ENCODE data around the gene CSMD2. TPM values are rescaled to one million over a fixed set of nuclear protein-coding genes. Genes with fewer than 3 reads are reported as not detected.

CSMD2 gene
- total RNA-seq, 1 experiment from 2014 or later, result 13.2 TPM

GRCh38 chr1:33650708-33651107, 514.3 kb downstream of the CSMD2 start:
- TF ChIP-seq NFATC4 (CRISPR knock-in tag; IDR thresholded peaks at IDR 0.05), result no peak
- TF ChIP-seq IRF2 (CRISPR knock-in tag; IDR thresholded peaks at IDR 0.05; ENCODE audit: borderline replicate concordance, low read depth), result no peak
- no peak for TF ChIP-seq AFF4 (CRISPR knock-in tag; IDR thresholded peaks at IDR 0.05; ENCODE audit: borderline replicate concordance)
- no peak for TF ChIP-seq GTF2I (CRISPR knock-in tag; conservative IDR thresholded peaks at IDR 0.05)
- no peak for TF ChIP-seq ZNF232 (CRISPR knock-in tag; IDR thresholded peaks at IDR 0.05)
- no peak for TF ChIP-seq ZNF138 (CRISPR knock-in tag; conservative IDR thresholded peaks at IDR 0.05)
- TF ChIP-seq, protein P1, sequence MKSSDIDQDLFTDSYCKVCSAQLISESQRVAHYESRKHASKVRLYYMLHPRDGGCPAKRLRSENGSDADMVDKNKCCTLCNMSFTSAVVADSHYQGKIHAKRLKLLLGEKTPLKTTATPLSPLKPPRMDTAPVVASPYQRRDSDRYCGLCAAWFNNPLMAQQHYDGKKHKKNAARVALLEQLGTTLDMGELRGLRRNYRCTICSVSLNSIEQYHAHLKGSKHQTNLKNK (CRISPR knock-in tag; IDR thresholded peaks at IDR 0.05), result no peak
- TF ChIP-seq, protein P2, sequence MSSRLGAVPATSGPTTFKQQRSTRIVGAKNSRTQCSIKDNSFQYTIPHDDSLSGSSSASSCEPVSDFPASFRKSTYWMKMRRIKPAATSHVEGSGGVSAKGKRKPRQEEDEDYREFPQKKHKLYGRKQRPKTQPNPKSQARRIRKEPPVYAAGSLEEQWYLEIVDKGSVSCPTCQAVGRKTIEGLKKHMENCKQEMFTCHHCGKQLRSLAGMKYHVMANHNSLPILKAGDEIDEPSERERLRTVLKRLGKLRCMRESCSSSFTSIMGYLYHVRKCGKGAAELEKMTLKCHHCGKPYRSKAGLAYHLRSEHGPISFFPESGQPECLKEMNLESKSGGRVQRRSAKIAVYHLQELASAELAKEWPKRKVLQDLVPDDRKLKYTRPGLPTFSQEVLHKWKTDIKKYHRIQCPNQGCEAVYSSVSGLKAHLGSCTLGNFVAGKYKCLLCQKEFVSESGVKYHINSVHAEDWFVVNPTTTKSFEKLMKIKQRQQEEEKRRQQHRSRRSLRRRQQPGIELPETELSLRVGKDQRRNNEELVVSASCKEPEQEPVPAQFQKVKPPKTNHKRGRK (CRISPR knock-in tag; IDR thresholded peaks at IDR 0.05; ENCODE audit: borderline replicate concordance), result no peak
- TF ChIP-seq, protein P3, sequence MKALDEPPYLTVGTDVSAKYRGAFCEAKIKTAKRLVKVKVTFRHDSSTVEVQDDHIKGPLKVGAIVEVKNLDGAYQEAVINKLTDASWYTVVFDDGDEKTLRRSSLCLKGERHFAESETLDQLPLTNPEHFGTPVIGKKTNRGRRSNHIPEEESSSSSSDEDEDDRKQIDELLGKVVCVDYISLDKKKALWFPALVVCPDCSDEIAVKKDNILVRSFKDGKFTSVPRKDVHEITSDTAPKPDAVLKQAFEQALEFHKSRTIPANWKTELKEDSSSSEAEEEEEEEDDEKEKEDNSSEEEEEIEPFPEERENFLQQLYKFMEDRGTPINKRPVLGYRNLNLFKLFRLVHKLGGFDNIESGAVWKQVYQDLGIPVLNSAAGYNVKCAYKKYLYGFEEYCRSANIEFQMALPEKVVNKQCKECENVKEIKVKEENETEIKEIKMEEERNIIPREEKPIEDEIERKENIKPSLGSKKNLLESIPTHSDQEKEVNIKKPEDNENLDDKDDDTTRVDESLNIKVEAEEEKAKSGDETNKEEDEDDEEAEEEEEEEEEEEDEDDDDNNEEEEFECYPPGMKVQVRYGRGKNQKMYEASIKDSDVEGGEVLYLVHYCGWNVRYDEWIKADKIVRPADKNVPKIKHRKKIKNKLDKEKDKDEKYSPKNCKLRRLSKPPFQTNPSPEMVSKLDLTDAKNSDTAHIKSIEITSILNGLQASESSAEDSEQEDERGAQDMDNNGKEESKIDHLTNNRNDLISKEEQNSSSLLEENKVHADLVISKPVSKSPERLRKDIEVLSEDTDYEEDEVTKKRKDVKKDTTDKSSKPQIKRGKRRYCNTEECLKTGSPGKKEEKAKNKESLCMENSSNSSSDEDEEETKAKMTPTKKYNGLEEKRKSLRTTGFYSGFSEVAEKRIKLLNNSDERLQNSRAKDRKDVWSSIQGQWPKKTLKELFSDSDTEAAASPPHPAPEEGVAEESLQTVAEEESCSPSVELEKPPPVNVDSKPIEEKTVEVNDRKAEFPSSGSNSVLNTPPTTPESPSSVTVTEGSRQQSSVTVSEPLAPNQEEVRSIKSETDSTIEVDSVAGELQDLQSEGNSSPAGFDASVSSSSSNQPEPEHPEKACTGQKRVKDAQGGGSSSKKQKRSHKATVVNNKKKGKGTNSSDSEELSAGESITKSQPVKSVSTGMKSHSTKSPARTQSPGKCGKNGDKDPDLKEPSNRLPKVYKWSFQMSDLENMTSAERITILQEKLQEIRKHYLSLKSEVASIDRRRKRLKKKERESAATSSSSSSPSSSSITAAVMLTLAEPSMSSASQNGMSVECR (CRISPR knock-in tag; IDR thresholded peaks at IDR 0.05; ENCODE audit: borderline replicate concordance), result no peak
- TF ChIP-seq SOX15 (CRISPR knock-in tag; IDR thresholded peaks at IDR 0.05), result no peak
- no peak for TF ChIP-seq PRRX2 (CRISPR knock-in tag; IDR thresholded peaks at IDR 0.05)
- TF ChIP-seq, protein P4, sequence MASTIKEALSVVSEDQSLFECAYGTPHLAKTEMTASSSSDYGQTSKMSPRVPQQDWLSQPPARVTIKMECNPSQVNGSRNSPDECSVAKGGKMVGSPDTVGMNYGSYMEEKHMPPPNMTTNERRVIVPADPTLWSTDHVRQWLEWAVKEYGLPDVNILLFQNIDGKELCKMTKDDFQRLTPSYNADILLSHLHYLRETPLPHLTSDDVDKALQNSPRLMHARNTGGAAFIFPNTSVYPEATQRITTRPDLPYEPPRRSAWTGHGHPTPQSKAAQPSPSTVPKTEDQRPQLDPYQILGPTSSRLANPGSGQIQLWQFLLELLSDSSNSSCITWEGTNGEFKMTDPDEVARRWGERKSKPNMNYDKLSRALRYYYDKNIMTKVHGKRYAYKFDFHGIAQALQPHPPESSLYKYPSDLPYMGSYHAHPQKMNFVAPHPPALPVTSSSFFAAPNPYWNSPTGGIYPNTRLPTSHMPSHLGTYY (CRISPR knock-in tag; IDR thresholded peaks at IDR 0.05), result no peak
- no peak for TF ChIP-seq GABPB1 (CRISPR knock-in tag; IDR thresholded peaks at IDR 0.05)
- no peak for TF ChIP-seq ZNF317 (CRISPR knock-in tag; IDR thresholded peaks at IDR 0.05; ENCODE audit: borderline replicate concordance, low read depth)
- no peak overlapping the region for H3K4me3 Mint-ChIP-seq
- H3K27ac Mint-ChIP-seq, result no peak overlapping the region
- ATAC-seq (no peak), DNase-seq (ENCODE audit: low spot score) (no peak)
- no peaks in the 10 kb centered on the region for H3K4me1 Mint-ChIP-seq
- no peaks in the 10 kb centered on the region for H3K27me3 Mint-ChIP-seq (ENCODE audit: low read depth)
- peaks cover 22% of the 10 kb centered on the region for H3K36me3 Mint-ChIP-seq
- CTCF ChIA-PET, result interaction anchor here (1.7 kb wide), 1 partner anchor 17 kb away, joined by 8 read pairs; no protein-coding TSS in a partner anchor
- POLR2A ChIA-PET, result no interaction called here
- H3K9me3 Mint-ChIP-seq, result peaks cover 6% of the 10 kb centered on the region

DNA sequence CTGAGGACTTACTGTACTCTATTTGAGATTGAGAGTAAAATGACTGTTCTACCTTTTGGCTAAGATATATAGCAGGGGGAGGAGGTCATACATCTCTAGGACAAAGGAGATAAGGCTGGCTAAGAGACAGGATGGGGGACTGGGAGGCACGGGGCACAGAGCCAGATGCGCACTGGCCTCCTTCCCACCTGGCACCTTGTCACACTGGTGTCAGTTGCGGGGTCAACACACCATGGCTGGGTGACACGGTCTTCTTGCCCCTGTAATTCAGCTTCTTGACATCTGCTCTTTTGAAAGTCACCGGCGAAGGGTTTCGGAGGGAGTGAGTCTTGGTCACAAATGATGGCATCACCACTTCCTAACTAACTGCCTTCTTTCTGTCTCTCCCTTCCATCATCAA, 515.3 kb downstream of the CSMD2 start:
- CTCF ChIA-PET, result interaction anchor here (1.7 kb wide), 1 partner anchor 16 kb away, joined by 8 read pairs; no protein-coding TSS in a partner anchor
- Mint-ChIP-seq H3K36me3 (peaks cover 22% of the 10 kb centered on the region), H3K4me1 (no peaks in the 10 kb centered on the region), H3K9me3 (peaks cover 6% of the 10 kb centered on the region), H3K4me3 (no peak overlapping the region), H3K27ac (no peak overlapping the region), H3K27me3 (ENCODE audit: low read depth) (no peaks in the 10 kb centered on the region)
- no peak for ATAC-seq
- POLR2A ChIA-PET, result no interaction called here
- DNase-seq (ENCODE audit: low spot score), result no peak
- TF ChIP-seq, protein P5, sequence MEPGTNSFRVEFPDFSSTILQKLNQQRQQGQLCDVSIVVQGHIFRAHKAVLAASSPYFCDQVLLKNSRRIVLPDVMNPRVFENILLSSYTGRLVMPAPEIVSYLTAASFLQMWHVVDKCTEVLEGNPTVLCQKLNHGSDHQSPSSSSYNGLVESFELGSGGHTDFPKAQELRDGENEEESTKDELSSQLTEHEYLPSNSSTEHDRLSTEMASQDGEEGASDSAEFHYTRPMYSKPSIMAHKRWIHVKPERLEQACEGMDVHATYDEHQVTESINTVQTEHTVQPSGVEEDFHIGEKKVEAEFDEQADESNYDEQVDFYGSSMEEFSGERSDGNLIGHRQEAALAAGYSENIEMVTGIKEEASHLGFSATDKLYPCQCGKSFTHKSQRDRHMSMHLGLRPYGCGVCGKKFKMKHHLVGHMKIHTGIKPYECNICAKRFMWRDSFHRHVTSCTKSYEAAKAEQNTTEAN (CRISPR knock-in tag; IDR thresholded peaks at IDR 0.05), result no peak
- no peak for TF ChIP-seq PRDM15 (CRISPR knock-in tag; IDR thresholded peaks at IDR 0.05)
- TF ChIP-seq HMGA2 (CRISPR knock-in tag; IDR thresholded peaks at IDR 0.05), result no peak

Data from WTC11 (cell line).